ENCODE data around the gene ENTREP1.

Gene ENTREP1

GRCh38 chr9:69377291-69377690 lies 52.3 kb downstream of the ENTREP1 start:
- no peaks in the 10 kb centered on the region for H3K36me3 Mint-ChIP-seq
- H3K9me3 Mint-ChIP-seq = no peaks in the 10 kb centered on the region
- H3K27ac Mint-ChIP-seq = no peak overlapping the region
- DNase-seq (ENCODE audit: low spot score in 2 of 2) (no peak), ATAC-seq (no peak)
- no peaks in the 10 kb centered on the region for H3K4me1 Mint-ChIP-seq
- no peak overlapping the region for H3K4me3 Mint-ChIP-seq

GRCh38 chr9:69377981-69378380 lies 53.0 kb downstream of the ENTREP1 start:
- H3K9me3 Mint-ChIP-seq = no peaks in the 10 kb centered on the region
- no peak overlapping the region for H3K4me3 Mint-ChIP-seq
- no peaks in the 10 kb centered on the region for H3K4me1 Mint-ChIP-seq
- DNase-seq (ENCODE audit: low spot score in 2 of 2) (no peak), ATAC-seq (no peak)
- H3K36me3 Mint-ChIP-seq = no peaks in the 10 kb centered on the region
- no peak overlapping the region for H3K27ac Mint-ChIP-seq

- H3K9me3 Mint-ChIP-seq = no peaks in the 10 kb centered on the region
- no peak for ATAC-seq
These were observed 54.4 kb downstream of the ENTREP1 start for GRCh38 chr9:69379270-69379982.

GRCh38 chr9:69380301-69380700 lies 55.3 kb downstream of the ENTREP1 start:
- ATAC-seq = no peak
- DNase-seq (ENCODE audit: low spot score in 2 of 2) = no peak
- Mint-ChIP-seq H3K4me3 (no peak overlapping the region), H3K4me1 (no peaks in the 10 kb centered on the region), H3K36me3 (no peaks in the 10 kb centered on the region), H3K9me3 (no peaks in the 10 kb centered on the region), H3K27ac (no peak overlapping the region)

More at GRCh38 chr9:69379270-69379982, 54.4 kb downstream of the ENTREP1 start:
- no peak for DNase-seq (ENCODE audit: low spot score in 2 of 2)
- Mint-ChIP-seq H3K36me3 (no peaks in the 10 kb centered on the region), H3K4me3 (no peak overlapping the region), H3K4me1 (no peaks in the 10 kb centered on the region), H3K27ac (no peak overlapping the region)

GRCh38 chr9:69380811-69381210 lies 55.8 kb downstream of the ENTREP1 start:
- DNase-seq (ENCODE audit: low spot score in 2 of 2) (no peak), ATAC-seq (no peak)
- no peak overlapping the region for H3K27ac Mint-ChIP-seq
- H3K4me3 Mint-ChIP-seq = no peak overlapping the region
- no peaks in the 10 kb centered on the region for H3K36me3 Mint-ChIP-seq
- no peaks in the 10 kb centered on the region for H3K4me1 Mint-ChIP-seq
- H3K9me3 Mint-ChIP-seq = no peaks in the 10 kb centered on the region

- Mint-ChIP-seq H3K27ac (no peak overlapping the region), H3K9me3 (no peaks in the 10 kb centered on the region), H3K4me3 (no peak overlapping the region), H3K36me3 (no peaks in the 10 kb centered on the region), H3K4me1 (no peaks in the 10 kb centered on the region)
- ATAC-seq (no peak), DNase-seq (ENCODE audit: low spot score in 2 of 2) (no peak)
These were observed 57.1 kb downstream of the ENTREP1 start for GRCh38 chr9:69382135-69382534.

- no peaks in the 10 kb centered on the region for H3K4me1 Mint-ChIP-seq
- no peak overlapping the region for H3K27ac Mint-ChIP-seq
- H3K4me3 Mint-ChIP-seq = no peak overlapping the region
- no peaks in the 10 kb centered on the region for H3K36me3 Mint-ChIP-seq
- DNase-seq (ENCODE audit: low spot score in 2 of 2) = no peak
- no peaks in the 10 kb centered on the region for H3K9me3 Mint-ChIP-seq
- ATAC-seq = no peak
These were observed 60.6 kb downstream of the ENTREP1 start for GRCh38 chr9:69385581-69386033.

GRCh38 chr9:69386651-69387050 lies 61.6 kb downstream of the ENTREP1 start:
- H3K4me3 Mint-ChIP-seq = no peak overlapping the region
- H3K27ac Mint-ChIP-seq = no peak overlapping the region
- no peak for ATAC-seq
- no peak for DNase-seq (ENCODE audit: low spot score in 2 of 2)
- no peaks in the 10 kb centered on the region for H3K36me3 Mint-ChIP-seq
- H3K4me1 Mint-ChIP-seq = no peaks in the 10 kb centered on the region
- H3K9me3 Mint-ChIP-seq = no peaks in the 10 kb centered on the region

GRCh38 chr9:69388596-69388995 lies 63.6 kb downstream of the ENTREP1 start:
- Mint-ChIP-seq H3K4me3 (no peak overlapping the region), H3K4me1 (no peaks in the 10 kb centered on the region), H3K9me3 (no peaks in the 10 kb centered on the region), H3K27ac (no peak overlapping the region), H3K36me3 (no peaks in the 10 kb centered on the region)
- ATAC-seq (no peak), DNase-seq (ENCODE audit: low spot score in 2 of 2) (no peak)

GRCh38 chr9:69389437-69389995 lies 64.5 kb downstream of the ENTREP1 start:
- DNase-seq (ENCODE audit: low spot score in 2 of 2) (no peak), ATAC-seq (no peak)
- no peaks in the 10 kb centered on the region for H3K36me3 Mint-ChIP-seq
- no peaks in the 10 kb centered on the region for H3K9me3 Mint-ChIP-seq
- H3K4me1 Mint-ChIP-seq = no peaks in the 10 kb centered on the region
- no peak overlapping the region for H3K4me3 Mint-ChIP-seq
- H3K27ac Mint-ChIP-seq = no peak overlapping the region

GRCh38 chr9:69391487-69391886 lies 66.5 kb downstream of the ENTREP1 start:
- ATAC-seq (no peak), DNase-seq (ENCODE audit: low spot score in 2 of 2) (no peak)
- Mint-ChIP-seq H3K36me3 (no peaks in the 10 kb centered on the region), H3K9me3 (no peaks in the 10 kb centered on the region), H3K4me1 (no peaks in the 10 kb centered on the region), H3K27ac (no peak overlapping the region), H3K4me3 (no peak overlapping the region)

GRCh38 chr9:69391946-69392345 lies 66.9 kb downstream of the ENTREP1 start:
- H3K4me3 Mint-ChIP-seq = no peak overlapping the region
- H3K36me3 Mint-ChIP-seq = no peaks in the 10 kb centered on the region
- DNase-seq (ENCODE audit: low spot score in 2 of 2) = no peak
- no peaks in the 10 kb centered on the region for H3K9me3 Mint-ChIP-seq
- no peak overlapping the region for H3K27ac Mint-ChIP-seq
- no peaks in the 10 kb centered on the region for H3K4me1 Mint-ChIP-seq
- ATAC-seq = no peak

GRCh38 chr9:69392826-69393225 lies 67.8 kb downstream of the ENTREP1 start:
- H3K4me3 Mint-ChIP-seq = no peak overlapping the region
- H3K27ac Mint-ChIP-seq = no peak overlapping the region
- H3K4me1 Mint-ChIP-seq = no peaks in the 10 kb centered on the region
- H3K9me3 Mint-ChIP-seq = no peaks in the 10 kb centered on the region
- DNase-seq (ENCODE audit: low spot score in 2 of 2) (no peak), ATAC-seq (no peak)
- no peaks in the 10 kb centered on the region for H3K36me3 Mint-ChIP-seq

GRCh38 chr9:69393425-69393824 lies 68.4 kb downstream of the ENTREP1 start:
- ATAC-seq (no peak), DNase-seq (ENCODE audit: low spot score in 2 of 2) (no peak)
- H3K4me3 Mint-ChIP-seq = no peak overlapping the region
- no peaks in the 10 kb centered on the region for H3K9me3 Mint-ChIP-seq
- H3K27ac Mint-ChIP-seq = no peak overlapping the region
- H3K4me1 Mint-ChIP-seq = no peaks in the 10 kb centered on the region
- no peaks in the 10 kb centered on the region for H3K36me3 Mint-ChIP-seq

GRCh38 chr9:69395718-69396117 lies 70.7 kb downstream of the ENTREP1 start:
- DNase-seq (ENCODE audit: low spot score in 2 of 2) (no peak), ATAC-seq (no peak)
- no peaks in the 10 kb centered on the region for H3K9me3 Mint-ChIP-seq
- no peaks in the 10 kb centered on the region for H3K36me3 Mint-ChIP-seq
- H3K27ac Mint-ChIP-seq = no peak overlapping the region
- no peak overlapping the region for H3K4me3 Mint-ChIP-seq
- no peaks in the 10 kb centered on the region for H3K4me1 Mint-ChIP-seq

GRCh38 chr9:69396759-69397158 lies 71.7 kb downstream of the ENTREP1 start:
- no peak for DNase-seq (ENCODE audit: low spot score in 2 of 2)
- Mint-ChIP-seq H3K9me3 (no peaks in the 10 kb centered on the region), H3K27ac (no peak overlapping the region), H3K4me1 (no peaks in the 10 kb centered on the region), H3K4me3 (no peak overlapping the region), H3K36me3 (no peaks in the 10 kb centered on the region)
- no peak for ATAC-seq

Data from stimulated activated effector memory CD8-positive, alpha-beta T cell treated with anti-CD3 and anti-CD28 coated beads, Interleukin-12 subunit alpha, Interleukin-12 subunit beta, amount 100 ng/mL, for 72 hours (primary cell).